Measurements from ENCODE around the gene PDF.

PDF gene

GRCh38 chr16:69324013-69324531 lies 6.3 kb downstream of the PDF start:
- TF ChIP-seq CTCF (IDR thresholded peaks at IDR 0.05; ENCODE audit: control insufficient read depth, extremely low read depth, insufficient read depth) = no peak
- peak; percentile 28 for DNase-seq (ENCODE audit: low read depth)
- H3K4me3 ChIP-seq (ENCODE audit: low read depth, low read length) = no peak overlapping the region

GRCh38 chr16:69323415-69323814 lies 7.0 kb downstream of the PDF start:
- no peak for TF ChIP-seq CTCF (IDR thresholded peaks at IDR 0.05; ENCODE audit: control insufficient read depth, extremely low read depth, insufficient read depth)
- no peak for DNase-seq (ENCODE audit: low read depth)
- H3K4me3 ChIP-seq (ENCODE audit: low read depth, low read length) = no peak overlapping the region

GRCh38 chr16:69322343-69322742 lies 8.0 kb downstream of the PDF start:
- H3K4me3 ChIP-seq (ENCODE audit: low read depth, low read length) = no peak overlapping the region
- no peak for DNase-seq (ENCODE audit: low read depth)
- TF ChIP-seq CTCF (IDR thresholded peaks at IDR 0.05; ENCODE audit: control insufficient read depth, extremely low read depth, insufficient read depth) = no peak

GRCh38 chr16:69321080-69321479 lies 9.3 kb downstream of the PDF start:
- no peak for TF ChIP-seq CTCF (IDR thresholded peaks at IDR 0.05; ENCODE audit: control insufficient read depth, extremely low read depth, insufficient read depth)
- H3K4me3 ChIP-seq (ENCODE audit: low read depth, low read length) = no peak overlapping the region
- DNase-seq (ENCODE audit: low read depth) = no peak

- no peak overlapping the region for H3K4me3 ChIP-seq (ENCODE audit: low read depth, low read length)
- TF ChIP-seq CTCF (IDR thresholded peaks at IDR 0.05; ENCODE audit: control insufficient read depth, extremely low read depth, insufficient read depth) = no peak
- no peak for DNase-seq (ENCODE audit: low read depth)
These were observed 9.7 kb downstream of the PDF start for GRCh38 chr16:69320740-69321073.

GRCh38 chr16:69319826-69320739 lies 10.3 kb downstream of the PDF start:
- no peak for DNase-seq (ENCODE audit: low read depth)
- H3K4me3 ChIP-seq (ENCODE audit: low read depth, low read length) = no peak overlapping the region

More at GRCh38 chr16:69319826-69320739, 10.3 kb downstream of the PDF start:
- TF ChIP-seq CTCF (IDR thresholded peaks at IDR 0.05; ENCODE audit: control insufficient read depth, extremely low read depth, insufficient read depth) = no peak

Measured in LNCaP clone FGC (cell line).